Dendritic cell treated with granulocyte-macrophage colony-stimulating factor and Interleukin-4, amounts not matched to agents 40 ng/mL and 50 ng/mL, for 4 days (primary cell): Measurements from ENCODE around the gene SYNRG.

Experiments used
- H3K27ac Mint-ChIP-seq: one replicate; pipeline ENCODE4 v1.8.0; 2022; ENCODE audit warnings: mild to moderate bottlenecking, mixed read lengths
- H3K27me3 Mint-ChIP-seq: one replicate; pipeline ENCODE4 v1.8.0; 2022; ENCODE audit warnings: mild to moderate bottlenecking, mixed read lengths
- H3K36me3 Mint-ChIP-seq: one replicate; pipeline ENCODE4 v1.8.0; 2022; ENCODE audit warnings: low read depth, mixed read lengths
- H3K4me1 Mint-ChIP-seq: one replicate; pipeline ENCODE4 v1.8.0; 2022; ENCODE audit warnings: low read depth, mixed read lengths
- H3K4me3 Mint-ChIP-seq: one replicate; pipeline ENCODE4 v1.8.0; 2022; ENCODE audit warnings: mild to moderate bottlenecking, moderate library complexity, mixed read lengths
- H3K9me3 Mint-ChIP-seq: one replicate; pipeline ENCODE4 v1.8.0; 2022; ENCODE audit warnings: mixed read lengths
- intact Hi-C: fragments of 100-400 bp; cut with micrococcal nuclease; formaldehyde crosslinking; loops from one replicate; pipeline ENCODE4 v1.15.0; 2022

SYNRG gene

GRCh38 chr17:37490638-37491614, 118.3 kb downstream of the SYNRG start:
- Mint-ChIP-seq H3K27ac (peak overlapping the region; percentile 73), H3K4me3 (peak overlapping the region; percentile 96), H3K27me3 (peaks cover 31% of the 10 kb centered on the region), H3K36me3 (peaks cover 6% of the 10 kb centered on the region), H3K4me1 (peaks cover 31% of the 10 kb centered on the region), H3K9me3 (no peaks in the 10 kb centered on the region)
- intact Hi-C loops = no loop called here

- H3K27me3 Mint-ChIP-seq = peaks cover 31% of the 10 kb centered on the region
- no peaks in the 10 kb centered on the region for H3K9me3 Mint-ChIP-seq
- peaks cover 6% of the 10 kb centered on the region for H3K36me3 Mint-ChIP-seq
- intact Hi-C loops = no loop called here
- peak overlapping the region; percentile 73 for H3K27ac Mint-ChIP-seq
- peaks cover 31% of the 10 kb centered on the region for H3K4me1 Mint-ChIP-seq
- H3K4me3 Mint-ChIP-seq = peak overlapping the region; percentile 96
These were observed 119.1 kb downstream of the SYNRG start for GRCh38 chr17:37490022-37490587.

- H3K27ac Mint-ChIP-seq = peak within 1 kb of the TSS; percentile 76
- peaks cover 31% of the 10 kb centered on the region for H3K4me1 Mint-ChIP-seq
- peaks cover 6% of the 10 kb centered on the region for H3K36me3 Mint-ChIP-seq
- no peaks in the 10 kb centered on the region for H3K9me3 Mint-ChIP-seq
- intact Hi-C loops = no loop called here
- peak within 1 kb of the TSS; percentile 96 for H3K4me3 Mint-ChIP-seq
- H3K27me3 Mint-ChIP-seq = peaks cover 31% of the 10 kb centered on the region
These were observed 119.8 kb downstream of the SYNRG start, which contains the start of gene DUSP14 for GRCh38 chr17:37489197-37490001. DUSP14 (plus strand) TSS chr17:37489891; CDS start chr17:37512273, 22,382 bp downstream.

GRCh38 chr17:37488607-37489196, 120.5 kb downstream of the SYNRG start:
- H3K4me3 Mint-ChIP-seq = peak overlapping the region; percentile 89

GRCh38 chr17:37488009-37488604, 121.1 kb downstream of the SYNRG start:
- intact Hi-C loops = no loop called here
- Mint-ChIP-seq H3K9me3 (no peaks in the 10 kb centered on the region), H3K27ac (no peak overlapping the region), H3K4me3 (peak overlapping the region; percentile 89), H3K27me3 (peaks cover 31% of the 10 kb centered on the region), H3K4me1 (peaks cover 31% of the 10 kb centered on the region), H3K36me3 (peaks cover 6% of the 10 kb centered on the region)

More at GRCh38 chr17:37488607-37489196, 120.5 kb downstream of the SYNRG start:
- Mint-ChIP-seq H3K36me3 (peaks cover 6% of the 10 kb centered on the region), H3K27me3 (peaks cover 31% of the 10 kb centered on the region), H3K9me3 (no peaks in the 10 kb centered on the region), H3K27ac (peak overlapping the region; percentile 76), H3K4me1 (peaks cover 31% of the 10 kb centered on the region)
- intact Hi-C loops = no loop called here

GRCh38 chr17:37485938-37486570, 123.2 kb downstream of the SYNRG start:
- H3K4me3 Mint-ChIP-seq = no peak overlapping the region
- no peak overlapping the region for H3K27ac Mint-ChIP-seq
- intact Hi-C loops = no loop called here
- H3K4me1 Mint-ChIP-seq = peaks cover 29% of the 10 kb centered on the region
- no peaks in the 10 kb centered on the region for H3K9me3 Mint-ChIP-seq
- peaks cover 27% of the 10 kb centered on the region for H3K27me3 Mint-ChIP-seq
- peaks cover 6% of the 10 kb centered on the region for H3K36me3 Mint-ChIP-seq

- Mint-ChIP-seq H3K36me3 (peaks cover 21% of the 10 kb centered on the region), H3K27me3 (peaks cover 7% of the 10 kb centered on the region)
- intact Hi-C loops = no loop called here
These were observed 125.7 kb downstream of the SYNRG start for GRCh38 chr17:37483311-37484039.

GRCh38 chr17:37481001-37481665, 128.1 kb downstream of the SYNRG start:
- H3K4me3 Mint-ChIP-seq = no peak overlapping the region
- peaks cover 44% of the 10 kb centered on the region for H3K36me3 Mint-ChIP-seq
- intact Hi-C loops = no loop called here
- no peak overlapping the region for H3K27ac Mint-ChIP-seq
- H3K9me3 Mint-ChIP-seq = no peaks in the 10 kb centered on the region
- H3K4me1 Mint-ChIP-seq = peaks cover 2% of the 10 kb centered on the region
- H3K27me3 Mint-ChIP-seq = no peaks in the 10 kb centered on the region

More at GRCh38 chr17:37483311-37484039, 125.7 kb downstream of the SYNRG start:
- no peaks in the 10 kb centered on the region for H3K9me3 Mint-ChIP-seq
- no peak overlapping the region for H3K4me3 Mint-ChIP-seq
- peaks cover 7% of the 10 kb centered on the region for H3K4me1 Mint-ChIP-seq
- no peak overlapping the region for H3K27ac Mint-ChIP-seq

GRCh38 chr17:37480427-37480826, 128.8 kb downstream of the SYNRG start:
- H3K27ac Mint-ChIP-seq = no peak overlapping the region
- H3K4me3 Mint-ChIP-seq = no peak overlapping the region
- peaks cover 9% of the 10 kb centered on the region for H3K4me1 Mint-ChIP-seq
- intact Hi-C loops = no loop called here
- peaks cover 51% of the 10 kb centered on the region for H3K36me3 Mint-ChIP-seq
- no peaks in the 10 kb centered on the region for H3K9me3 Mint-ChIP-seq
- H3K27me3 Mint-ChIP-seq = no peaks in the 10 kb centered on the region

- intact Hi-C loops = no loop called here
- H3K4me1 Mint-ChIP-seq = peaks cover 10% of the 10 kb centered on the region
These were observed 130.2 kb downstream of the SYNRG start for GRCh38 chr17:37479025-37479424.

GRCh38 chr17:37478187-37478586, 131.0 kb downstream of the SYNRG start:
- H3K4me3 Mint-ChIP-seq = no peak overlapping the region
- H3K4me1 Mint-ChIP-seq = peaks cover 10% of the 10 kb centered on the region
- H3K27ac Mint-ChIP-seq = no peak overlapping the region
- H3K27me3 Mint-ChIP-seq = no peaks in the 10 kb centered on the region
- intact Hi-C loops = no loop called here
- no peaks in the 10 kb centered on the region for H3K9me3 Mint-ChIP-seq
- peaks cover 70% of the 10 kb centered on the region for H3K36me3 Mint-ChIP-seq

More at GRCh38 chr17:37479025-37479424, 130.2 kb downstream of the SYNRG start:
- Mint-ChIP-seq H3K36me3 (peaks cover 61% of the 10 kb centered on the region), H3K9me3 (no peaks in the 10 kb centered on the region), H3K4me3 (no peak overlapping the region), H3K27me3 (no peaks in the 10 kb centered on the region), H3K27ac (no peak overlapping the region)
